ENCODE results near the gene ARMS2. TPM values are rescaled to one million over a fixed set of nuclear protein-coding genes. Genes with fewer than 3 reads are reported as not detected.

The ARMS2 gene, protein sequence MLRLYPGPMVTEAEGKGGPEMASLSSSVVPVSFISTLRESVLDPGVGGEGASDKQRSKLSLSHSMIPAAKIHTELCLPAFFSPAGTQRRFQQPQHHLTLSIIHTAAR
- total RNA-seq (not detected in 2 replicates), polyA plus RNA-seq (not detected in 2 replicates), polyA minus RNA-seq (ENCODE audit: low replicate concordance) (not detected in 2 replicates)
- polyA plus RNA-seq (2012): not detected in 2 replicates

DNA sequence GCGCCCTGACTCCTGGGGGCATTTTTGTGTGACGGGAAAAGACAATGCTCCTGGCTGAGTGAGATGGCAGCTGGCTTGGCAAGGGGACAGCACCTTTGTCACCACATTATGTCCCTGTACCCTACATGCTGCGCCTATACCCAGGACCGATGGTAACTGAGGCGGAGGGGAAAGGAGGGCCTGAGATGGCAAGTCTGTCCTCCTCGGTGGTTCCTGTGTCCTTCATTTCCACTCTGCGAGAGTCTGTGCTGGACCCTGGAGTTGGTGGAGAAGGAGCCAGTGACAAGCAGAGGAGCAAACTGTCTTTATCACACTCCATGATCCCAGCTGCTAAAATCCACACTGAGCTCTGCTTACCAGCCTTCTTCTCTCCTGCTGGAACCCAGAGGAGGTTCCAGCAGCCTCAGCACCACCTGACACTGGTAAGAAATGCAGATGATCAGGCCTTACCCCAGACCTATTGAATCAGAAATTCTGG, at the start of gene ARMS2:
TSS of gene ARMS2 (plus strand) at position 51 of the 478 bp plus-strand sequence. CDS start at position 126, 75 bp downstream.
- H3K4me2 ChIP-seq (ENCODE audit: extremely low read depth, insufficient read depth, low read length): no peak within 1 kb of the TSS
- H3K79me2 ChIP-seq (ENCODE audit: control insufficient read depth, insufficient read depth, low read length): no peaks in the 10 kb centered on the region
- TF ChIP-seq EZH2 (IDR thresholded peaks at IDR 0.05; ENCODE audit: low read length, missing control alignments): no peak
- TF ChIP-seq, protein P1, sequence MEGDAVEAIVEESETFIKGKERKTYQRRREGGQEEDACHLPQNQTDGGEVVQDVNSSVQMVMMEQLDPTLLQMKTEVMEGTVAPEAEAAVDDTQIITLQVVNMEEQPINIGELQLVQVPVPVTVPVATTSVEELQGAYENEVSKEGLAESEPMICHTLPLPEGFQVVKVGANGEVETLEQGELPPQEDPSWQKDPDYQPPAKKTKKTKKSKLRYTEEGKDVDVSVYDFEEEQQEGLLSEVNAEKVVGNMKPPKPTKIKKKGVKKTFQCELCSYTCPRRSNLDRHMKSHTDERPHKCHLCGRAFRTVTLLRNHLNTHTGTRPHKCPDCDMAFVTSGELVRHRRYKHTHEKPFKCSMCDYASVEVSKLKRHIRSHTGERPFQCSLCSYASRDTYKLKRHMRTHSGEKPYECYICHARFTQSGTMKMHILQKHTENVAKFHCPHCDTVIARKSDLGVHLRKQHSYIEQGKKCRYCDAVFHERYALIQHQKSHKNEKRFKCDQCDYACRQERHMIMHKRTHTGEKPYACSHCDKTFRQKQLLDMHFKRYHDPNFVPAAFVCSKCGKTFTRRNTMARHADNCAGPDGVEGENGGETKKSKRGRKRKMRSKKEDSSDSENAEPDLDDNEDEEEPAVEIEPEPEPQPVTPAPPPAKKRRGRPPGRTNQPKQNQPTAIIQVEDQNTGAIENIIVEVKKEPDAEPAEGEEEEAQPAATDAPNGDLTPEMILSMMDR (conservative IDR thresholded peaks at IDR 0.05 in 1 of 2, IDR thresholded peaks at IDR 0.05 in 1 of 2; ENCODE audit: low read depth in 1 of 2, low read length in 2 of 2): no peak
- no peak within 1 kb of the TSS for H3K9ac ChIP-seq (ENCODE audit: insufficient read depth, low read length)
- no peaks in the 10 kb centered on the region for H3K4me1 ChIP-seq (ENCODE audit: control insufficient read depth, extremely low read depth, insufficient read depth, low read length)
- H3K9me3 ChIP-seq (ENCODE audit: control insufficient read depth, insufficient read depth, low read depth, low read length): no peaks in the 10 kb centered on the region
- no peaks in the 10 kb centered on the region for H4K20me1 ChIP-seq (ENCODE audit: control insufficient read depth, extremely low read depth, insufficient read depth, low read length)
- DNase-seq (ENCODE audit: low read depth in 2 of 2): no peak
- no peaks in the 10 kb centered on the region for H3K36me3 ChIP-seq (ENCODE audit: control insufficient read depth, insufficient read depth, low read length)
- no peak within 1 kb of the TSS for H3K4me3 ChIP-seq (replicated peaks in 1 of 4; ENCODE audit: control extremely low read depth in 1 of 4, insufficient read depth in 1 of 4, low read depth in 3 of 4, low read length in 4 of 4)
- H3K27ac ChIP-seq (ENCODE audit: insufficient read depth, low read length): no peak within 1 kb of the TSS
- peaks cover 3% of the 10 kb centered on the region for H3K27me3 ChIP-seq (ENCODE audit: control insufficient read depth, insufficient read depth, low read length)
- no peak within 1 kb of the TSS for H2AFZ ChIP-seq (ENCODE audit: low read length)

DNA sequence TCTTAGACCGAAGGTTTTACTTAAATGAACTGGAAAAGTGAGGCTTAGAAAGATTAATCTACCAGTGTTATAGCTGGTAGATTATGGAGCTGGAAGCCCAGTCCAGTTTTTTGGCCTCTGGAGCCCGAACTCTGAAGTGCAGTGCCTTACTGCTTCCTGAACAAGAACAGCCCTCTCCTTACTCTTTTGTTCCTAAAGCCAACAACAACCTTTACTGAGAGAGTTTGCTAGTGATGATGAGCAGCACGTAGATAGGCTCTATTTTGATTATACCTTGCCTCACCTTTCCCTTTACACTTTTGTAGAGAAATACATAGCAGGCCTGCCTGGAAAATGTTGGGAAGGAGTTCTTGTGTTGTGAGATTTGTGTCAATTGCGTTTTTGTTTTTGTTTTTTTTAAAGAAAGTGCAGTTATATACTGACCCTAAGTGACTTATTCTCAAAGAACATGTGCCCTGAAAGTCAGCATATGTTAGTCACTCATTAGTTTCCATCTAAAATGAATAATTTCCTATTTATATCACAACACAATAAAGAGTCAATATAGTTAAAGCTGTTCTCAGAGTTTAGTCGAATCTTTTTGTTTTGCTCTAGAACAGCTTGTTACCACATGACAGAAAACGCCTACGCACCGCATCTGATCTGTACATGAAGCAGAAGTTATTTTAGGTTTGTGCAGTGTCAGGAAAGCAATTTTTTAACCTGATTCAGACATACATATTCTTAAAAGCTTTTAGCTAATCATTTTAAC, 46.9 kb upstream of the ARMS2 start:
- DNase-seq (ENCODE audit: low read depth in 2 of 2): peak in 1 of 2 donors; percentile 21
- H3K9me3 ChIP-seq (ENCODE audit: control insufficient read depth, insufficient read depth, low read depth, low read length): no peaks in the 10 kb centered on the region
- H3K9ac ChIP-seq (ENCODE audit: insufficient read depth, low read length): no peak overlapping the region
- no peaks in the 10 kb centered on the region for H3K36me3 ChIP-seq (ENCODE audit: control insufficient read depth, insufficient read depth, low read length)
- H3K4me2 ChIP-seq (ENCODE audit: extremely low read depth, insufficient read depth, low read length): no peak overlapping the region
- H3K27me3 ChIP-seq (ENCODE audit: control insufficient read depth, insufficient read depth, low read length): no peaks in the 10 kb centered on the region
- no peaks in the 10 kb centered on the region for H3K79me2 ChIP-seq (ENCODE audit: control insufficient read depth, insufficient read depth, low read length)
- peaks cover 2% of the 10 kb centered on the region for H3K4me1 ChIP-seq (ENCODE audit: control insufficient read depth, extremely low read depth, insufficient read depth, low read length)
- TF ChIP-seq, protein P1 (conservative IDR thresholded peaks at IDR 0.05 in 1 of 2, IDR thresholded peaks at IDR 0.05 in 1 of 2; ENCODE audit: low read depth in 1 of 2, low read length in 2 of 2): no peak
- TF ChIP-seq EZH2 (IDR thresholded peaks at IDR 0.05; ENCODE audit: low read length, missing control alignments): no peak
- H3K4me3 ChIP-seq (replicated peaks in 1 of 4; ENCODE audit: control extremely low read depth in 1 of 4, insufficient read depth in 1 of 4, low read depth in 3 of 4, low read length in 4 of 4): no peak overlapping the region
- no peaks in the 10 kb centered on the region for H4K20me1 ChIP-seq (ENCODE audit: control insufficient read depth, extremely low read depth, insufficient read depth, low read length)
- H3K27ac ChIP-seq (ENCODE audit: insufficient read depth, low read length): no peak overlapping the region
- no peak overlapping the region for H2AFZ ChIP-seq (ENCODE audit: low read length)

DNA sequence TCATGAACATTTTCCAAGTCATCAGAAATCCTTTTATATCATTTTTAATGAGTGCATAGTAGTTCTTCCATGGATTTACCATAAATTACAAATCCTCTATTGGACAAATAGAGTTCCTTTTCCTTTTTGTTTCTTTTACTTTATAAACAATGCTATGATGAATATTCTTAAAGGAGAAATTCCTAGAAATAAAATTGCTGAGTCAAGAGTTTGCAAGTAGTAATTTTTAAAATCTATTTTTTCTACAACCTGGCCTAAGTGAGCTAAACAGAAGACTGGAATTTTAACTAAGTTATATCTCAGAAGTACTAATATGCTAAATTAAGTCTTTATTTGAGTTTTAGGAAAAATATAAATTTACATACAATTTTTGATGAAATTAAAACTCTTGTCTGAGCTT, 41.1 kb upstream of the ARMS2 start:
- Histone ChIP-seq H4K20me1 (ENCODE audit: control insufficient read depth, extremely low read depth, insufficient read depth, low read length) (no peaks in the 10 kb centered on the region), H3K9me3 (ENCODE audit: control insufficient read depth, insufficient read depth, low read depth, low read length) (no peaks in the 10 kb centered on the region), H3K36me3 (ENCODE audit: control insufficient read depth, insufficient read depth, low read length) (no peaks in the 10 kb centered on the region), H3K27ac (ENCODE audit: insufficient read depth, low read length) (no peak overlapping the region), H3K79me2 (ENCODE audit: control insufficient read depth, insufficient read depth, low read length) (no peaks in the 10 kb centered on the region), H3K27me3 (ENCODE audit: control insufficient read depth, insufficient read depth, low read length) (no peaks in the 10 kb centered on the region), H3K4me1 (ENCODE audit: control insufficient read depth, extremely low read depth, insufficient read depth, low read length) (no peaks in the 10 kb centered on the region), H3K4me2 (ENCODE audit: extremely low read depth, insufficient read depth, low read length) (no peak overlapping the region), H3K4me3 (replicated peaks in 1 of 4; ENCODE audit: control extremely low read depth in 1 of 4, insufficient read depth in 1 of 4, low read depth in 3 of 4, low read length in 4 of 4) (no peak overlapping the region), H3K9ac (ENCODE audit: insufficient read depth, low read length) (no peak overlapping the region), H2AFZ (ENCODE audit: low read length) (no peak overlapping the region)
- TF ChIP-seq, protein P1 (conservative IDR thresholded peaks at IDR 0.05 in 1 of 2, IDR thresholded peaks at IDR 0.05 in 1 of 2; ENCODE audit: low read depth in 1 of 2, low read length in 2 of 2): no peak
- TF ChIP-seq EZH2 (IDR thresholded peaks at IDR 0.05; ENCODE audit: low read length, missing control alignments): no peak
- DNase-seq (ENCODE audit: low read depth in 2 of 2): no peak
